ENCODE measurements around the gene ZNF488.

DNA sequence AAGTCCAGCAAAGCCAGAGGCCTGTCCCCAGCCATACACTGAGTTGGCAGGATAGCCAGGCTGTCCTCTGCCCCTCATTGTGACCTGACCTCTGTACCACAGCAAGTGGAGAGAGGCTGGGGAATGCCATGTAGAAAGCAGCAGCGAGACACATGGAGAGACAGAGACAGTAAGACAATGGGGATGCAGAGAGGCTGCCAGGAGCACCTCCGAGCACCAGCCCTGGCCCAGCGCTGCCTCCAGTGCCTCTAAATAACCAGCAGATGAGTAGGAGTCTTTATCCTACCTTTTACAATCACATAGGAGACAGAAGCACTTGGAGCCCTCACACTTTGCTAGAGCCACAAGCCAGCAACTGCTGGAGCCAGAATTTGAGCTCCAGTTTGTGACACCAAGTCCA, 53.7 kb downstream of the ZNF488 start:
- TF ChIP-seq POLR2A (IDR thresholded peaks at IDR 0.05), result no peak
- TF ChIP-seq, protein P1, sequence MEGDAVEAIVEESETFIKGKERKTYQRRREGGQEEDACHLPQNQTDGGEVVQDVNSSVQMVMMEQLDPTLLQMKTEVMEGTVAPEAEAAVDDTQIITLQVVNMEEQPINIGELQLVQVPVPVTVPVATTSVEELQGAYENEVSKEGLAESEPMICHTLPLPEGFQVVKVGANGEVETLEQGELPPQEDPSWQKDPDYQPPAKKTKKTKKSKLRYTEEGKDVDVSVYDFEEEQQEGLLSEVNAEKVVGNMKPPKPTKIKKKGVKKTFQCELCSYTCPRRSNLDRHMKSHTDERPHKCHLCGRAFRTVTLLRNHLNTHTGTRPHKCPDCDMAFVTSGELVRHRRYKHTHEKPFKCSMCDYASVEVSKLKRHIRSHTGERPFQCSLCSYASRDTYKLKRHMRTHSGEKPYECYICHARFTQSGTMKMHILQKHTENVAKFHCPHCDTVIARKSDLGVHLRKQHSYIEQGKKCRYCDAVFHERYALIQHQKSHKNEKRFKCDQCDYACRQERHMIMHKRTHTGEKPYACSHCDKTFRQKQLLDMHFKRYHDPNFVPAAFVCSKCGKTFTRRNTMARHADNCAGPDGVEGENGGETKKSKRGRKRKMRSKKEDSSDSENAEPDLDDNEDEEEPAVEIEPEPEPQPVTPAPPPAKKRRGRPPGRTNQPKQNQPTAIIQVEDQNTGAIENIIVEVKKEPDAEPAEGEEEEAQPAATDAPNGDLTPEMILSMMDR (IDR thresholded peaks at IDR 0.05), result no peak
- TF ChIP-seq EP300 (IDR thresholded peaks at IDR 0.05), result no peak

Measured in ovary (tissue), 3 donors.